Jurkat, Clone E6-1 (cell line): ENCODE data around the gene RSRC1.
"Not testable (repeated sequence)": the region's sequence is repeated elsewhere in the genome, so short reads cannot be mapped to it uniquely, and the experiment has no call there.

ENCODE experiments used
- DNase-seq: peaks from one replicate; pipeline ENCODE4 v3.0.0-alpha.2; 2011; ENCODE audit warnings: low read depth, low spot score
- H3K4me3 ChIP-seq: 2 replicates; pipeline ENCODE4 v1.5.1; 2011; ENCODE audit warnings: mild to moderate bottlenecking, low read length, control low read depth, moderate library complexity

The RSRC1 gene

GRCh38 chr3:158532099-158532734 lies 422.3 kb downstream of the RSRC1 start:
- no peak overlapping the region for H3K4me3 ChIP-seq
- peak; percentile 28 for DNase-seq

GRCh38 chr3:158535918-158536317 lies 426.0 kb downstream of the RSRC1 start:
- no peak overlapping the region for H3K4me3 ChIP-seq
- no peak for DNase-seq

- peak; percentile 62 for DNase-seq
- H3K4me3 ChIP-seq: no peak overlapping the region
These were observed 429.6 kb downstream of the RSRC1 start for GRCh38 chr3:158539414-158540014.

- no peak overlapping the region for H3K4me3 ChIP-seq
- DNase-seq: no peak
These were observed 430.2 kb downstream of the RSRC1 start for GRCh38 chr3:158540066-158540465.

- no peak overlapping the region for H3K4me3 ChIP-seq
- DNase-seq: no peak
These were observed 438.8 kb downstream of the RSRC1 start for GRCh38 chr3:158548691-158549090.

- not testable (repeated sequence) for H3K4me3 ChIP-seq, DNase-seq
These were observed 440.0 kb downstream of the RSRC1 start for GRCh38 chr3:158549938-158550337.

- no peak for DNase-seq
- no peak overlapping the region for H3K4me3 ChIP-seq
These were observed 442.2 kb downstream of the RSRC1 start for GRCh38 chr3:158552124-158552523.

- no peak for DNase-seq
- H3K4me3 ChIP-seq: no peak overlapping the region
These were observed 449.6 kb downstream of the RSRC1 start for GRCh38 chr3:158559504-158559903.

- DNase-seq: no peak
- H3K4me3 ChIP-seq: no peak overlapping the region
These were observed 451.1 kb downstream of the RSRC1 start for GRCh38 chr3:158560979-158561378.

- H3K4me3 ChIP-seq: no peak overlapping the region
- DNase-seq: no peak
These were observed 452.8 kb downstream of the RSRC1 start for GRCh38 chr3:158562674-158563073.

- DNase-seq: no peak
- no peak overlapping the region for H3K4me3 ChIP-seq
These were observed 453.2 kb downstream of the RSRC1 start for GRCh38 chr3:158563076-158563475.

GRCh38 chr3:158565076-158565475 lies 455.2 kb downstream of the RSRC1 start:
- no peak for DNase-seq
- H3K4me3 ChIP-seq: no peak overlapping the region

GRCh38 chr3:158568784-158569183 lies 458.9 kb downstream of the RSRC1 start:
- no peak overlapping the region for H3K4me3 ChIP-seq
- no peak for DNase-seq

GRCh38 chr3:158569794-158570193 lies 459.9 kb downstream of the RSRC1 start:
- no peak for DNase-seq
- H3K4me3 ChIP-seq: no peak overlapping the region

- DNase-seq: no peak
- H3K4me3 ChIP-seq: no peak within 1 kb of the TSS
These were observed 461.3 kb downstream of the RSRC1 start, which contains the start of gene MLF1 for GRCh38 chr3:158570999-158571702. TSS of gene MLF1 (plus strand) at chr3:158571194. CDS start at chr3:158571301, 107 bp downstream.

GRCh38 chr3:158571969-158572765 lies 462.3 kb downstream of the RSRC1 start:
- H3K4me3 ChIP-seq: no peak overlapping the region
- no peak for DNase-seq

GRCh38 chr3:158572766-158573060 lies 462.8 kb downstream of the RSRC1 start:
- no peak overlapping the region for H3K4me3 ChIP-seq
- no peak for DNase-seq

- DNase-seq: no peak
- no peak overlapping the region for H3K4me3 ChIP-seq
These were observed 463.8 kb downstream of the RSRC1 start for GRCh38 chr3:158573714-158574113.

- no peak overlapping the region for H3K4me3 ChIP-seq
- DNase-seq: no peak
These were observed 464.8 kb downstream of the RSRC1 start for GRCh38 chr3:158574646-158575045.

GRCh38 chr3:158590223-158590622 lies 480.3 kb downstream of the RSRC1 start:
- DNase-seq: no peak
- H3K4me3 ChIP-seq: no peak overlapping the region
